ENCODE results near the gene LTO1. TPM values are rescaled to one million over a fixed set of nuclear protein-coding genes. Genes with fewer than 3 reads are reported as not detected.

The LTO1 gene
- total and polyA plus RNA-seq, 10 of the 15 experiments (the other 5 are each of a cell fraction or from before 2014, with no cell fraction given): 2.6 to 27.5 (median 14.4) TPM

DNA sequence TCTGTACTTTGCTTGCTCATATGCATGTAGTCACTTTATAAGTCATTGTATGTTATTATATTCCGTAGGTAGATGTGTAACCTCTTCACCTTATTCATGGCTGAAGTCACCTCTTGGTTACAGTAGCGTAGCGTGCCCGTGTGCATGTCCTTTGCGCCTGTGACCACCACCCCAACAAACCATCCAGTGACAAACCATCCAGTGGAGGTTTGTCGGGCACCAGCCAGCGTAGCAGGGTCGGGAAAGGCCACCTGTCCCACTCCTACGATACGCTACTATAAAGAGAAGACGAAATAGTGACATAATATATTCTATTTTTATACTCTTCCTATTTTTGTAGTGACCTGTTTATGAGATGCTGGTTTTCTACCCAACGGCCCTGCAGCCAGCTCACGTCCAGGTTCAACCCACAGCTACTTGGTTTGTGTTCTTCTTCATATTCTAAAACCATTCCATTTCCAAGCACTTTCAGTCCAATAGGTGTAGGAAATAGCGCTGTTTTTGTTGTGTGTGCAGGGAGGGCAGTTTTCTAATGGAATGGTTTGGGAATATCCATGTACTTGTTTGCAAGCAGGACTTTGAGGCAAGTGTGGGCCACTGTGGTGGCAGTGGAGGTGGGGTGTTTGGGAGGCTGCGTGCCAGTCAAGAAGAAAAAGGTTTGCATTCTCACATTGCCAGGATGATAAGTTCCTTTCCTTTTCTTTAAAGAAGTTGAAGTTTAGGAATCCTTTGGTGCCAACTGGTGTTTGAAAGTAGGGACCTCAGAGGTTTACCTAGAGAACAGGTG lies 23.1 kb downstream of the LTO1 start:
- H3K9me3 ChIP-seq (replicated peaks; ENCODE audit: control insufficient read depth, insufficient read depth, low read length): no peaks in the 10 kb centered on the region; the same call in 2 of the 3 replicates
- H3K4me1 ChIP-seq (ENCODE audit: control insufficient read depth, insufficient read depth, low read length): no peaks in the 10 kb centered on the region; the same call in 1 of the 2 replicates
- intact Hi-C loops (cut with micrococcal nuclease; ENCODE audit: unreplicated experiment) (no loop called here), in situ Hi-C loops (cut with MboI) (no loop called here)
- DNase-seq (ENCODE audit: low read depth, low spot score) (no peak), FAIRE-seq (no peak), ATAC-seq (no peak)
- ChIA-PET RAD21 (ENCODE audit: unreplicated experiment) (no interaction called here), CTCF (no interaction called here), POLR2A (no interaction called here), SMC1A (ENCODE audit: uncharacterized antibody, unreplicated experiment) (no interaction called here)
- H3K27me3 ChIP-seq (replicated peaks in 1 of 2; ENCODE audit: control insufficient read depth in 2 of 2, insufficient read depth in 2 of 2, low read length in 1 of 2): no peaks in the 10 kb centered on the region
- H2AFZ ChIP-seq (ENCODE audit: control insufficient read depth, low read depth, low read length): no peak overlapping the region
- TF ChIP-seq, protein P1, sequence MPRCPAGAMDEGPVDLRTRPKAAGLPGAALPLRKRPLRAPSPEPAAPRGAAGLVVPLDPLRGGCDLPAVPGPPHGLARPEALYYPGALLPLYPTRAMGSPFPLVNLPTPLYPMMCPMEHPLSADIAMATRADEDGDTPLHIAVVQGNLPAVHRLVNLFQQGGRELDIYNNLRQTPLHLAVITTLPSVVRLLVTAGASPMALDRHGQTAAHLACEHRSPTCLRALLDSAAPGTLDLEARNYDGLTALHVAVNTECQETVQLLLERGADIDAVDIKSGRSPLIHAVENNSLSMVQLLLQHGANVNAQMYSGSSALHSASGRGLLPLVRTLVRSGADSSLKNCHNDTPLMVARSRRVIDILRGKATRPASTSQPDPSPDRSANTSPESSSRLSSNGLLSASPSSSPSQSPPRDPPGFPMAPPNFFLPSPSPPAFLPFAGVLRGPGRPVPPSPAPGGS (IDR thresholded peaks at IDR 0.05; ENCODE audit: borderline replicate concordance, insufficient read depth, low read depth, low read length, poor library complexity, severe bottlenecking): no peak
- no peak for TF ChIP-seq NFXL1 (IDR thresholded peaks at IDR 0.05; ENCODE audit: borderline replicate concordance)
- no peak for TF ChIP-seq POLR2AphosphoS2 (IDR thresholded peaks at IDR 0.05; ENCODE audit: low read depth, low read length)
- TF ChIP-seq HDGF (IDR thresholded peaks at IDR 0.05): no peak
- TF ChIP-seq ZNF207 (IDR thresholded peaks at IDR 0.05; ENCODE audit: borderline replicate concordance): no peak
- TF ChIP-seq, protein P2, sequence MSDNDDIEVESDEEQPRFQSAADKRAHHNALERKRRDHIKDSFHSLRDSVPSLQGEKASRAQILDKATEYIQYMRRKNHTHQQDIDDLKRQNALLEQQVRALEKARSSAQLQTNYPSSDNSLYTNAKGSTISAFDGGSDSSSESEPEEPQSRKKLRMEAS (IDR thresholded peaks at IDR 0.05; ENCODE audit: low read depth, low read length): no peak
- TF ChIP-seq, protein P3, sequence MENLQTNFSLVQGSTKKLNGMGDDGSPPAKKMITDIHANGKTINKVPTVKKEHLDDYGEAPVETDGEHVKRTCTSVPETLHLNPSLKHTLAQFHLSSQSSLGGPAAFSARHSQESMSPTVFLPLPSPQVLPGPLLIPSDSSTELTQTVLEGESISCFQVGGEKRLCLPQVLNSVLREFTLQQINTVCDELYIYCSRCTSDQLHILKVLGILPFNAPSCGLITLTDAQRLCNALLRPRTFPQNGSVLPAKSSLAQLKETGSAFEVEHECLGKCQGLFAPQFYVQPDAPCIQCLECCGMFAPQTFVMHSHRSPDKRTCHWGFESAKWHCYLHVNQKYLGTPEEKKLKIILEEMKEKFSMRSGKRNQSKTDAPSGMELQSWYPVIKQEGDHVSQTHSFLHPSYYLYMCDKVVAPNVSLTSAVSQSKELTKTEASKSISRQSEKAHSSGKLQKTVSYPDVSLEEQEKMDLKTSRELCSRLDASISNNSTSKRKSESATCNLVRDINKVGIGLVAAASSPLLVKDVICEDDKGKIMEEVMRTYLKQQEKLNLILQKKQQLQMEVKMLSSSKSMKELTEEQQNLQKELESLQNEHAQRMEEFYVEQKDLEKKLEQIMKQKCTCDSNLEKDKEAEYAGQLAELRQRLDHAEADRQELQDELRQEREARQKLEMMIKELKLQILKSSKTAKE (IDR thresholded peaks at IDR 0.05; ENCODE audit: low read depth, poor library complexity, severe bottlenecking): no peak
- TF ChIP-seq MEF2B (IDR thresholded peaks at IDR 0.05; ENCODE audit: partially characterized antibody, poor library complexity, severe bottlenecking): no peak
- TF ChIP-seq MTA3 (IDR thresholded peaks at IDR 0.05; ENCODE audit: borderline replicate concordance, low read length): no peak
- TF ChIP-seq SMC3 (IDR thresholded peaks at IDR 0.05; ENCODE audit: borderline replicate concordance, low read length): no peak
- TF ChIP-seq HDAC2 (IDR thresholded peaks at IDR 0.05): no peak
- TF ChIP-seq RCOR1 (conservative IDR thresholded peaks at IDR 0.05; ENCODE audit: low read depth, low read length): no peak
- no peak for TF ChIP-seq NR2F1 (conservative IDR thresholded peaks at IDR 0.05)
- TF ChIP-seq, protein P4, sequence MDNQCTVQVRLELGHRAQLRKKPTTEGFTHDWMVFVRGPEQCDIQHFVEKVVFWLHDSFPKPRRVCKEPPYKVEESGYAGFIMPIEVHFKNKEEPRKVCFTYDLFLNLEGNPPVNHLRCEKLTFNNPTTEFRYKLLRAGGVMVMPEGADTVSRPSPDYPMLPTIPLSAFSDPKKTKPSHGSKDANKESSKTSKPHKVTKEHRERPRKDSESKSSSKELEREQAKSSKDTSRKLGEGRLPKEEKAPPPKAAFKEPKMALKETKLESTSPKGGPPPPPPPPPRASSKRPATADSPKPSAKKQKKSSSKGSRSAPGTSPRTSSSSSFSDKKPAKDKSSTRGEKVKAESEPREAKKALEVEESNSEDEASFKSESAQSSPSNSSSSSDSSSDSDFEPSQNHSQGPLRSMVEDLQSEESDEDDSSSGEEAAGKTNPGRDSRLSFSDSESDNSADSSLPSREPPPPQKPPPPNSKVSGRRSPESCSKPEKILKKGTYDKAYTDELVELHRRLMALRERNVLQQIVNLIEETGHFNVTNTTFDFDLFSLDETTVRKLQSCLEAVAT (IDR thresholded peaks at IDR 0.05): no peak
- no peak for TF ChIP-seq ETV6 (conservative IDR thresholded peaks at IDR 0.05 in 1 of 2, IDR thresholded peaks at IDR 0.05 in 1 of 2; ENCODE audit: borderline replicate concordance in 1 of 2, low read depth in 1 of 2)
- H3K4me2 ChIP-seq (ENCODE audit: control insufficient read depth, insufficient read depth): no peak overlapping the region
- no peaks in the 10 kb centered on the region for H3K36me3 ChIP-seq (ENCODE audit: control insufficient read depth in 2 of 2, insufficient read depth in 2 of 2, low read length in 1 of 2)
- H4K20me1 ChIP-seq (ENCODE audit: control insufficient read depth, insufficient read depth): no peaks in the 10 kb centered on the region
- H3K9ac ChIP-seq (ENCODE audit: control insufficient read depth, insufficient read depth, low read length): no peak overlapping the region
- BruUV-seq (replicated peaks): no TSS peak
- H3K4me3 ChIP-seq: no peak overlapping the region
- H3K27ac ChIP-seq (ENCODE audit: control insufficient read depth, insufficient read depth): no peak overlapping the region
- WGBS (ENCODE audit: insufficient coverage, insufficient replicate concordance, low lambda C conversion rate, missing lambda C conversion rate): 64% methylated on average over 15 of the region's 15 CpGs
- H3K79me2 ChIP-seq (ENCODE audit: control insufficient read depth, insufficient read depth, low read length): no peaks in the 10 kb centered on the region
